Natural killer cell (primary cell): ENCODE results near the gene JARID2. TPM values are rescaled to one million over a fixed set of nuclear protein-coding genes. Genes with fewer than 3 reads are reported as not detected.

ENCODE experiments used
- ATAC-seq, 3 donors: fragments of 150-1000 bp in 2 of 3; fragments of 200-7000 bp in 1 of 3; cut with Tn5 transposase; 1 replicate in 1 of 3; 2 replicates in 2 of 3; pipeline ENCODE4 v1.10.0; 2021; ENCODE audit warnings: mild to moderate bottlenecking in 2 of 3, moderate library complexity in 2 of 3
- DNase-seq, 2 donors: peaks; one replicate each; pipeline versions ENCODE4 v3.0.0 to v3.0.0-alpha.2; 2013 to 2021; ENCODE audit warnings: mixed read lengths in 1 of 2
- H3K27ac ChIP-seq: one replicate; pipeline ENCODE4 v1.5.1; 2013; ENCODE audit warnings: mild to moderate bottlenecking, low read length
- H3K27me3 ChIP-seq: one replicate; pipeline ENCODE4 v1.6.1; 2013; ENCODE audit warnings: low read length; ENCODE audit not compliant: control insufficient read depth, insufficient read depth
- H3K36me3 ChIP-seq: one replicate; pipeline ENCODE4 v1.6.1; 2013; ENCODE audit warnings: low read length; ENCODE audit not compliant: control insufficient read depth, insufficient read depth
- H3K4me1 ChIP-seq: one replicate; pipeline ENCODE4 v1.6.1; 2013; ENCODE audit warnings: low read length; ENCODE audit not compliant: control insufficient read depth, insufficient read depth
- H3K4me3 ChIP-seq: one replicate; pipeline ENCODE4 v1.5.1; 2013; ENCODE audit warnings: low read length
- H3K9me3 ChIP-seq: one replicate; pipeline ENCODE4 v1.6.1; 2013; ENCODE audit warnings: low read length; ENCODE audit not compliant: control insufficient read depth, insufficient read depth
- H3K27ac Mint-ChIP-seq, 2 donors: one replicate each; pipeline ENCODE4 v1.8.0; 2022; ENCODE audit warnings: mild to moderate bottlenecking in 2 of 2, mixed read lengths in 2 of 2, moderate library complexity in 1 of 2
- H3K27me3 Mint-ChIP-seq, 2 donors: one replicate each; pipeline ENCODE4 v1.8.0; 2022; ENCODE audit warnings: low read depth in 2 of 2, mixed read lengths in 2 of 2
- H3K36me3 Mint-ChIP-seq: one replicate; pipeline ENCODE4 v1.8.0; 2022; ENCODE audit warnings: mixed read lengths
- H3K4me1 Mint-ChIP-seq, 2 donors: one replicate each; pipeline ENCODE4 v1.8.0; 2022; ENCODE audit warnings: mixed read lengths in 2 of 2
- H3K4me3 Mint-ChIP-seq: one replicate; pipeline ENCODE4 v1.8.0; 2022; ENCODE audit warnings: mild to moderate bottlenecking, moderate library complexity, mixed read lengths
- H3K9me3 Mint-ChIP-seq, 2 donors: one replicate each; pipeline ENCODE4 v1.8.0; 2022; ENCODE audit warnings: mixed read lengths in 2 of 2
- CTCF ChIP-seq: fragments of 200-600 bp; IDR thresholded peaks from one replicate; pipeline ENCODE4 v1.8.0; 2022; ENCODE audit warnings: antibody characterized with exemption
- WGBS: methylation state at CpG from one replicate; pipeline ENCODE4 v1.1.7; 2013; ENCODE audit warnings: missing lambda C conversion rate; ENCODE audit not compliant: insufficient coverage; 5-methylcytosine and 5-hydroxymethylcytosine counted together
- intact Hi-C: fragments of 100-400 bp; cut with micrococcal nuclease; formaldehyde crosslinking; loops from one replicate; pipeline ENCODE4 v1.14.2; 2022
- total RNA-seq, 4 donors: library from RNA; stranded (reverse); fragments of 120-200 nt in 1 of 4; gene quantifications; one replicate each; pipeline versions ENCODE4 v1.2.3 to v1.2.4, GENCODE V29; 2013 to 2022

JARID2 gene
- total RNA-seq, 3 donors from 2014 or later (not counting 1 experiment from before 2014, with no cell fraction given), result 49.9 to 60.9 (median 60.5) TPM

GRCh38 chr6:15257357-15258132 lies 11.7 kb downstream of the JARID2 start:
- peak overlapping the region; percentile 75 for H3K4me3 Mint-ChIP-seq
- no peak for DNase-seq
- H3K36me3 ChIP-seq, result no peaks in the 10 kb centered on the region
- H3K27me3 ChIP-seq, result no peaks in the 10 kb centered on the region
- 56% methylated on average over 6 of the region's 8 CpGs for WGBS
- H3K9me3 ChIP-seq, result no peaks in the 10 kb centered on the region
- H3K27ac Mint-ChIP-seq, result peak overlapping the region; percentile 80 to 82
- no peak overlapping the region for H3K4me3 ChIP-seq
- intact Hi-C loops, result no loop called here
- no peaks in the 10 kb centered on the region for H3K9me3 Mint-ChIP-seq
- H3K4me1 Mint-ChIP-seq, result peaks cover 90 to 96% of the 10 kb centered on the region in 2 donors
- no peaks in the 10 kb centered on the region for H3K27me3 Mint-ChIP-seq
- peaks cover 56% of the 10 kb centered on the region for H3K4me1 ChIP-seq
- no peak overlapping the region for H3K27ac ChIP-seq
- H3K36me3 Mint-ChIP-seq, result no peaks in the 10 kb centered on the region
- no peak for TF ChIP-seq CTCF
- ATAC-seq, result peak in 1 of 3 donors; percentile 26

GRCh38 chr6:15259766-15260098 lies 13.9 kb downstream of the JARID2 start:
- Histone ChIP-seq H3K36me3 (no peaks in the 10 kb centered on the region), H3K27me3 (no peaks in the 10 kb centered on the region), H3K4me1 (peaks cover 48% of the 10 kb centered on the region), H3K9me3 (no peaks in the 10 kb centered on the region), H3K27ac (no peak overlapping the region), H3K4me3 (no peak overlapping the region)
- H3K4me3 Mint-ChIP-seq, result peak overlapping the region; percentile 75
- no peaks in the 10 kb centered on the region for H3K27me3 Mint-ChIP-seq
- peaks cover 88 to 94% of the 10 kb centered on the region in 2 donors for H3K4me1 Mint-ChIP-seq
- no peak for TF ChIP-seq CTCF
- H3K27ac Mint-ChIP-seq, result peak overlapping the region; percentile 80 to 82
- H3K9me3 Mint-ChIP-seq, result no peaks in the 10 kb centered on the region
- intact Hi-C loops, result no loop called here
- DNase-seq, result no peak
- ATAC-seq, result no peak
- WGBS, result 20% methylated on average over 1 of the region's 1 CpG
- no peaks in the 10 kb centered on the region for H3K36me3 Mint-ChIP-seq

GRCh38 chr6:15260099-15260821 lies 14.4 kb downstream of the JARID2 start:
- no peak for TF ChIP-seq CTCF
- peaks cover 49% of the 10 kb centered on the region for H3K4me1 ChIP-seq
- intact Hi-C loops, result no loop called here
- Mint-ChIP-seq H3K9me3 (no peaks in the 10 kb centered on the region), H3K27ac (peak overlapping the region; percentile 80 to 82), H3K4me3 (peak overlapping the region; percentile 10), H3K27me3 (no peaks in the 10 kb centered on the region), H3K4me1 (peaks cover 91 to 94% of the 10 kb centered on the region in 2 donors), H3K36me3 (no peaks in the 10 kb centered on the region)
- no peak overlapping the region for H3K27ac ChIP-seq
- WGBS, result 79% methylated on average over 1 of the region's 4 CpGs
- H3K36me3 ChIP-seq, result no peaks in the 10 kb centered on the region
- no peak overlapping the region for H3K4me3 ChIP-seq
- H3K9me3 ChIP-seq, result no peaks in the 10 kb centered on the region
- no peak for DNase-seq
- H3K27me3 ChIP-seq, result no peaks in the 10 kb centered on the region
- ATAC-seq, result no peak
